OCI-LY1 (cell line): ENCODE measurements around the gene COL9A3.

Source experiments
- H2AFZ ChIP-seq: fragments of 200-600 bp; sonication (generic), shearing (Covaris generic); 2 replicates; pipeline ENCODE4 v1.6.0; 2014; ENCODE audit warnings: antibody characterized with exemption, mild to moderate bottlenecking, low read length
- H3F3A ChIP-seq: fragments of 200-600 bp; sonication (generic), shearing (Covaris generic); 2 replicates; pipeline ENCODE4 v1.6.0; 2014; ENCODE audit warnings: mild to moderate bottlenecking, antibody characterized with exemption, low read length, moderate library complexity; ENCODE audit not compliant: insufficient read depth
- H3K27ac ChIP-seq: fragments of 200-600 bp; sonication (generic); 2 replicates; pipeline ENCODE4 v1.5.1; 2014; ENCODE audit warnings: low read length, mixed run types, mild to moderate bottlenecking, low read depth; ENCODE audit not compliant: poor library complexity, severe bottlenecking
- H3K27me3 ChIP-seq: fragments of 200-600 bp; sonication (generic); 2 replicates; pipeline ENCODE4 v1.6.0; 2014; ENCODE audit warnings: antibody characterized with exemption, mild to moderate bottlenecking, low read length, moderate library complexity; ENCODE audit not compliant: insufficient read depth
- H3K36me3 ChIP-seq: fragments of 200-600 bp; sonication (generic); 2 replicates; pipeline ENCODE4 v1.6.1; 2014; ENCODE audit warnings: mild to moderate bottlenecking, antibody characterized with exemption, low read length, moderate library complexity, mixed read lengths; ENCODE audit not compliant: insufficient read depth
- H3K4me1 ChIP-seq: fragments of 200-600 bp; sonication (generic); 2 replicates; pipeline ENCODE4 v1.5.1; 2014; ENCODE audit warnings: mild to moderate bottlenecking, low read length, moderate library complexity; ENCODE audit not compliant: insufficient read depth, severe bottlenecking
- H3K4me2 ChIP-seq: fragments of 200-600 bp; sonication (generic), shearing (Covaris generic); 2 replicates; pipeline ENCODE4 v1.6.1; 2014; ENCODE audit warnings: low read length
- H3K4me3 ChIP-seq: fragments of 200-600 bp; sonication (generic); 2 replicates; pipeline ENCODE4 v1.5.1; 2014; ENCODE audit warnings: low read length, low read depth, mild to moderate bottlenecking, mixed read lengths; ENCODE audit not compliant: poor library complexity, severe bottlenecking
- H3K79me2 ChIP-seq: fragments of 200-600 bp; shearing (Covaris generic); 2 replicates; pipeline ENCODE4 v1.6.1; 2016; ENCODE audit warnings: mixed run types, low read length, mixed read lengths; ENCODE audit not compliant: insufficient read depth
- H3K9ac ChIP-seq: fragments of 200-600 bp; sonication (generic), shearing (Covaris generic); 2 replicates; pipeline ENCODE4 v1.6.1; 2014; ENCODE audit warnings: mild to moderate bottlenecking, low read length, mixed read lengths
- H3K9me2 ChIP-seq: fragments of 200-600 bp; sonication (generic), shearing (Covaris generic); 2 replicates; pipeline ENCODE4 v1.6.1; 2014; ENCODE audit warnings: low read depth, mild to moderate bottlenecking, low read length, mixed read lengths
- H3K9me3 ChIP-seq: fragments of 200-600 bp; shearing (Covaris generic); 2 replicates; pipeline ENCODE4 v1.6.1; 2014; ENCODE audit warnings: low read length, mixed read lengths
- H4K20me1 ChIP-seq: fragments of 200-600 bp; sonication (generic), shearing (Covaris generic); 2 replicates; pipeline ENCODE4 v1.6.0; 2016; ENCODE audit warnings: mild to moderate bottlenecking, low read length; ENCODE audit not compliant: insufficient read depth
- EZH2 ChIP-seq: fragments of 200-600 bp; sonication (generic), shearing (Covaris generic); IDR thresholded peaks from 2 replicates; pipeline ENCODE4 v1.8.0; 2017; ENCODE audit warnings: borderline replicate concordance, mixed run types, mild to moderate bottlenecking, antibody characterized with exemption, low read length, moderate library complexity, mixed read lengths
- TF ChIP-seq, protein P1 (sequence below): fragments of 200-600 bp; sonication (generic), shearing (Covaris generic); IDR thresholded peaks from 2 replicates; pipeline ENCODE4 v1.5.1; 2017; ENCODE audit warnings: mild to moderate bottlenecking, antibody characterized with exemption, low read length, moderate library complexity, mixed read lengths

The COL9A3 gene

DNA sequence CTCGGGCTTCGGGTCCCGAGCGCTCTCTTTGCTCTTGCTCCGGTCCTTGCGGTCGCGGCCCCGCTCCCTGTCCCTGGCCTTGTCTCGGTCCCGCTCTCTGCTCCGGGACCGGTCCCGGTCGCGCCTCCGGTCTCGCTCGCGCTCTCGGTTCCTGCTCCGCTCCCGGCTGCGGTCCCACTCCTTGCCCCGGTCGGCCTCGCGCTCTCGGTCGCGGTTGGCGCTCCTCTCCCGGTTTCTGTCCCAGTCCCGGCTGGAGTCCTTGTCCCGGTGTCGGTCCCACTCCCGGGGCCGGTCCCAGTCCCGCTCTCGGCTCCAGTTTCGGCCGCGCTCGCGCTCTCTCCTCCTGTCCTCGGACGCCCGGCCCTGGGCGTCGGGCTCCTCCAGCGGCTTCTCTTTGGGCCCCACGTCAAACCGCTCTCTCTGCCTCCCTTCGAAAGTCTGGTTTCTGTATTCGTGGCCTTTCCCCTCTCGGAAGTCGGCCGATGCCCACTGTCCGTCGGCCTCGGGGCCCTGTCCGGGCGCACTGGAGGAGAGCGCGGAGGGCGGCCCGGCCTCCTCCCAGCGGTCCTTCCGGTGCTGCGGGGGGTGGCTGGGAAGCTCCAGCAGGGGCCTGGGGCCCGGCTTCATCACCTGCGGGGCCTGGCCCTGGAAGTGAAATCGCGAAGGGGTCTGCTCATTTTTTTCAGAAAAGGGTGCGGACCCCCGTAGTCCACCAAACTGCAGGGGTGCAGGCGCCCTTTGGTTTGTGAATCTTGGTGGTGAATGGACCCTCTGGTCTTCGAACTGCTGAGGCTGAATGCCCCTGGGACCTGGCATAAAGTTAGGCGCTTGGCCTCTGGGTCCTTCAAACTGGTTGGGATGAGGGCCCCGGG is 62.7 kb downstream of the COL9A3 start:
- H3F3A ChIP-seq = peaks cover 10% of the 10 kb centered on the region
- H3K27me3 ChIP-seq = peaks cover 10% of the 10 kb centered on the region; the same call in 1 of the 2 replicates
- H3K36me3 ChIP-seq = peaks cover 27% of the 10 kb centered on the region
- no peak overlapping the region for H3K27ac ChIP-seq
- H3K9me2 ChIP-seq = no peaks in the 10 kb centered on the region
- H3K9me3 ChIP-seq = no peaks in the 10 kb centered on the region
- no peaks in the 10 kb centered on the region for H3K4me1 ChIP-seq
- H3K4me3 ChIP-seq = no peak overlapping the region
- H3K79me2 ChIP-seq = no peaks in the 10 kb centered on the region
- no peaks in the 10 kb centered on the region for H4K20me1 ChIP-seq
- no peak overlapping the region for H3K4me2 ChIP-seq
- TF ChIP-seq EZH2 = no peak
- H3K9ac ChIP-seq = no peak overlapping the region
- H2AFZ ChIP-seq = no peak overlapping the region

DNA sequence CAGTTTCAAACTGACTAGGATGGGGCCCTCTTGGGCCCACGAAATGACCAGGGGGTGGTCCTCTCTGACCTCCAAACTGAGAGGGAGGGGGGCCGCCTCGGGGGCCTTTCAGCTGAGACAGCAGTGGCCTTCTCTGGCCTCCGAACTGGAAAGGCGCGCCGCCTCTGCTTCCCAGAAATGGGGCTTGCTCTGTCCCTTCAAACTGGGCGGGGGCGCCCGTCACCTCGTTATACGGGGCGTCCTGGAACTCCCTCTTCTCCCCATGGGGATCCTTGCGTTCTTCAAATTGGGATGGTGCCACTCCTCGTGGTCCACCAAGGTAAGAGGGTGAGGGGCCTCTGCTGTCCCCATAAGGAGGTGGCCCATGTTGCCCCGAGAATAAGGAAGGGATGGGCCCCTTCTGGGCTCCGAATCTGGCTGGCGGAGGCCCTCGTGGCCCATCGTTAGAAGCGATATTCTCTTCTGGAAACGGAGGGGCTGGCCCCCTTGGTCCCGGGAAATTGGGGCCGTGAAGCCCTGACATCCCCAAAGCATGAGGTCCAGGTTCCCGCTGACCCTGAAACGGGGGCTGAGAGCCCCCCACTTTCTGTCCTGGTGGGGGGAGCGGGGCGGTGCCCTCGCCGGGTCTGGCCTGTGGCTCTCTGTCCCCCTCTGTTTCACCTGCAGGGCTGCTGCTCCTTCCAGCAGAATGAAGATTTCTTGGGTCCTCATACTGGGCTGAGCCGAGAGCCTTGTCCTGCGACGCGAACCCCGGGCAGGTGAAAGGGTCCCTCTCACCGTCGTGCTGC is 63.5 kb downstream of the COL9A3 start:
- H3K4me1 ChIP-seq = no peaks in the 10 kb centered on the region
- no peak overlapping the region for H3K4me2 ChIP-seq
- H2AFZ ChIP-seq = no peak overlapping the region
- H3K4me3 ChIP-seq = no peak overlapping the region
- peaks cover 27% of the 10 kb centered on the region for H3K36me3 ChIP-seq
- no peaks in the 10 kb centered on the region for H4K20me1 ChIP-seq
- H3K27me3 ChIP-seq = peaks cover 8% of the 10 kb centered on the region; the same call in 1 of the 2 replicates
- H3K9me3 ChIP-seq = no peaks in the 10 kb centered on the region
- H3K9me2 ChIP-seq = no peaks in the 10 kb centered on the region
- H3K27ac ChIP-seq = no peak overlapping the region
- TF ChIP-seq, protein P1, sequence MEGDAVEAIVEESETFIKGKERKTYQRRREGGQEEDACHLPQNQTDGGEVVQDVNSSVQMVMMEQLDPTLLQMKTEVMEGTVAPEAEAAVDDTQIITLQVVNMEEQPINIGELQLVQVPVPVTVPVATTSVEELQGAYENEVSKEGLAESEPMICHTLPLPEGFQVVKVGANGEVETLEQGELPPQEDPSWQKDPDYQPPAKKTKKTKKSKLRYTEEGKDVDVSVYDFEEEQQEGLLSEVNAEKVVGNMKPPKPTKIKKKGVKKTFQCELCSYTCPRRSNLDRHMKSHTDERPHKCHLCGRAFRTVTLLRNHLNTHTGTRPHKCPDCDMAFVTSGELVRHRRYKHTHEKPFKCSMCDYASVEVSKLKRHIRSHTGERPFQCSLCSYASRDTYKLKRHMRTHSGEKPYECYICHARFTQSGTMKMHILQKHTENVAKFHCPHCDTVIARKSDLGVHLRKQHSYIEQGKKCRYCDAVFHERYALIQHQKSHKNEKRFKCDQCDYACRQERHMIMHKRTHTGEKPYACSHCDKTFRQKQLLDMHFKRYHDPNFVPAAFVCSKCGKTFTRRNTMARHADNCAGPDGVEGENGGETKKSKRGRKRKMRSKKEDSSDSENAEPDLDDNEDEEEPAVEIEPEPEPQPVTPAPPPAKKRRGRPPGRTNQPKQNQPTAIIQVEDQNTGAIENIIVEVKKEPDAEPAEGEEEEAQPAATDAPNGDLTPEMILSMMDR = no peak
- no peak for TF ChIP-seq EZH2
- peaks cover 10% of the 10 kb centered on the region for H3F3A ChIP-seq
- no peaks in the 10 kb centered on the region for H3K79me2 ChIP-seq
- H3K9ac ChIP-seq = no peak overlapping the region

DNA sequence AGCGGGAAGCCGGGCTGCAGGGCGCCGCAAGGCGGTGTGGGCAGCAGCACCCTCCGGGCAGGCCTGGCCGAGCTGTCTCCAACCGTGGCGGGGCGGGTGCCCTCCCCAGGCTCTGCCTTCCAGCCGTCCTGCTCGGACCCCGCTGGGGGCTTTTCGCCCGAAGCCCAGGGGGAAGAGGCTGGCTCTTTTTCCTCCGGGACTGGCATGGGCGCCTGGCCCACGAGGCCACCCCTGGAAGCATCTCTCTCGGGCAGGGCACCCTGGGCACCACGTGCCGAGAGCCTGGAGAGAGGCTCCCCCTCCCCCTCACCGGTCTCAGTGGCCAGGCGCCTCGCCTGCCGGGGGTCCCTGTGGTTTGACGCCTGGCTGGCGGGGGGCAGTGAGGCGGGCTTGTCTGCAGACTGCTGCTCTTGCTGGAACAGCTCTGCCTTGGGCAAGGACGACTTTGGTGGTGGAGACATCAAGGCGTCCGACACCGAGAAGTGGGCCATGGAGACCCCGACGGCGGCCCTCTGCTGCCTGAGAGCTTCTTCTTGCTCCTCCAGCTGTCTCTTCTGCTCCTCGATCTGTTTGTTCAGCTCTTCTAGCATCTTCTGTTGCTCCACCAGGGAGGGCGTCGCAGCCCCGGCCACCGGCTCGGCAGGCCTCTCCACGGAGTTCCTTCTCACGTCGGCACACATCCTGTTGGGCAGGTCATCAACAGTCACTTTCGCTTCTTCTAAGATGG is 64.2 kb downstream of the COL9A3 start:
- H3K9me2 ChIP-seq = no peaks in the 10 kb centered on the region
- H3K36me3 ChIP-seq = peaks cover 35% of the 10 kb centered on the region
- peaks cover 10% of the 10 kb centered on the region for H3F3A ChIP-seq
- H3K4me2 ChIP-seq = no peak overlapping the region
- H3K27me3 ChIP-seq = peaks cover under 1% of the 10 kb centered on the region; the same call in 1 of the 2 replicates
- H3K79me2 ChIP-seq = no peaks in the 10 kb centered on the region
- no peak overlapping the region for H3K4me3 ChIP-seq
- no peak overlapping the region for H3K9ac ChIP-seq
- no peak overlapping the region for H3K27ac ChIP-seq
- no peak overlapping the region for H2AFZ ChIP-seq
- no peak for TF ChIP-seq EZH2
- no peaks in the 10 kb centered on the region for H3K4me1 ChIP-seq
- H4K20me1 ChIP-seq = no peaks in the 10 kb centered on the region
- H3K9me3 ChIP-seq = no peaks in the 10 kb centered on the region
